ENCODE measurements around the gene CSNK1G3. TPM values are rescaled to one million over a fixed set of nuclear protein-coding genes. Genes with fewer than 3 reads are reported as not detected.

The CSNK1G3 gene
- total and polyA plus RNA-seq, 2 experiments from 2014 or later = 19.6 to 65.1 TPM

GRCh38 chr5:123512611-123513461 lies 859 bp downstream of the CSNK1G3 start:
- peak overlapping the region; percentile 67 for H3K27ac ChIP-seq (ENCODE audit: low read depth)
- Mint-ChIP-seq H3K9me3 (no peaks in the 10 kb centered on the region), H3K36me3 (ENCODE audit: low read depth) (no peaks in the 10 kb centered on the region), H3K27ac (peak overlapping the region; percentile 95), H3K4me3 (peak overlapping the region; percentile 99), H3K27me3 (ENCODE audit: insufficient read depth, low read depth, poor library complexity) (peaks cover 11% of the 10 kb centered on the region), H3K4me1 (peaks cover 44% of the 10 kb centered on the region)
- peak overlapping the region; percentile 72 for H3K4me3 ChIP-seq
- H3K9me2 ChIP-seq (ENCODE audit: insufficient read depth) = no peaks in the 10 kb centered on the region; the same call in 1 of the 2 replicates
- no peaks in the 10 kb centered on the region for H3K27me3 ChIP-seq (ENCODE audit: insufficient read depth)
- no peak overlapping the region for H2AFZ ChIP-seq
- peak overlapping the region; percentile 83 for H3K4me2 ChIP-seq
- H3F3A ChIP-seq (replicated peaks; ENCODE audit: low read depth) = no peaks in the 10 kb centered on the region
- no peak for TF ChIP-seq EZH2phosphoT487 (IDR thresholded peaks at IDR 0.05; ENCODE audit: unreplicated experiment)
- no peak for TF ChIP-seq JUNB (IDR thresholded peaks at IDR 0.05; ENCODE audit: unreplicated experiment)
- TF ChIP-seq ETS1 (IDR thresholded peaks at IDR 0.05) = no peak
- TF ChIP-seq CREB1 (CRISPR knock-in tag; IDR thresholded peaks at IDR 0.05; ENCODE audit: low read depth) = no peak
- TF ChIP-seq STAT1 (IDR thresholded peaks at IDR 0.05; ENCODE audit: unreplicated experiment) = no peak
- TF ChIP-seq REST (IDR thresholded peaks at IDR 0.05; ENCODE audit: unreplicated experiment) = no peak
- TF ChIP-seq ZNF114 (CRISPR knock-in tag; IDR thresholded peaks at IDR 0.05) = no peak
- no peak for TF ChIP-seq CTCF (conservative IDR thresholded peaks at IDR 0.05; ENCODE audit: low read depth in 2 of 2)
- no peak for TF ChIP-seq POLR2AphosphoS5 (IDR thresholded peaks at IDR 0.05; ENCODE audit: low read depth)
- no peak for TF ChIP-seq ZNF462 (CRISPR knock-in tag; IDR thresholded peaks at IDR 0.05)
- no peak for TF ChIP-seq NANOG (IDR thresholded peaks at IDR 0.05; ENCODE audit: borderline replicate concordance)
- no peak for TF ChIP-seq EZH2 (IDR thresholded peaks at IDR 0.05; ENCODE audit: low read depth, unreplicated experiment)
- no peak for TF ChIP-seq ZNF331 (CRISPR knock-in tag; IDR thresholded peaks at IDR 0.05; ENCODE audit: low read depth)
- H4K20me1 ChIP-seq (replicated peaks; ENCODE audit: insufficient read depth) = peaks cover 11% of the 10 kb centered on the region; the same call in 1 of the 2 replicates
- DNase-seq (ENCODE audit: low spot score) = peak; percentile 43
- H3K4me1 ChIP-seq (ENCODE audit: insufficient read depth) = peaks cover 20% of the 10 kb centered on the region
- no peaks in the 10 kb centered on the region for H3K36me3 ChIP-seq (ENCODE audit: insufficient read depth)
- peaks cover 51% of the 10 kb centered on the region for H3K79me2 ChIP-seq (replicated peaks; ENCODE audit: insufficient read depth)
- peak; percentile 18 for ATAC-seq
